Peyer's patch (tissue), 4 donors: ENCODE results near the gene BCHE.

ENCODE experiments used
- CTCF ChIP-seq, 6 experiments: fragments of 450-650 bp in 4 of 6; fragments of 200-600 bp in 2 of 6; sonication (generic) in 1 of 6; IDR thresholded peaks; one replicate each; pipeline ENCODE4 v1.5.1; 2017 to 2019; ENCODE audit warnings: antibody characterized with exemption in 6 of 6, mild to moderate bottlenecking in 3 of 6, moderate library complexity in 1 of 6
- POLR2A ChIP-seq, 2 donors: fragments of 450-650 bp; IDR thresholded peaks; one replicate each; pipeline ENCODE4 v1.5.1; 2017; ENCODE audit warnings: antibody characterized with exemption in 2 of 2, mild to moderate bottlenecking in 2 of 2, moderate library complexity in 2 of 2

- TF ChIP-seq POLR2A (IDR thresholded peaks at IDR 0.05) (no peak), CTCF (IDR thresholded peaks at IDR 0.05) (no peak)
Observed at GRCh38 chr3:165746874-165747273, 90.3 kb downstream of the BCHE start.
